Forelimb muscle (tissue), 1 donor: ENCODE data around the gene THBS4. TPM values are rescaled to one million over a fixed set of nuclear protein-coding genes. Genes with fewer than 3 reads are reported as not detected.
A peak's percentile ranks its signal among the peaks of the same experiment; 100 is the strongest.
"Not testable (repeated sequence)": the region's sequence is repeated elsewhere in the genome, so short reads cannot be mapped to it uniquely, and the experiment has no call there.

ENCODE experiments used
- DNase-seq: peaks from one replicate; pipeline ENCODE4 v3.0.0-alpha.2; 2013; ENCODE audit warnings: low read depth
- polyA plus RNA-seq: library from polyadenylated mRNA; unstranded; fragments of 120-200 nt; gene quantifications from one replicate; pipeline ENCODE4 v1.2.1, GENCODE V29; 2013; ENCODE audit not compliant: insufficient read length

The THBS4 gene
- polyA plus RNA-seq, 1 donor, result 198 TPM

DNA sequence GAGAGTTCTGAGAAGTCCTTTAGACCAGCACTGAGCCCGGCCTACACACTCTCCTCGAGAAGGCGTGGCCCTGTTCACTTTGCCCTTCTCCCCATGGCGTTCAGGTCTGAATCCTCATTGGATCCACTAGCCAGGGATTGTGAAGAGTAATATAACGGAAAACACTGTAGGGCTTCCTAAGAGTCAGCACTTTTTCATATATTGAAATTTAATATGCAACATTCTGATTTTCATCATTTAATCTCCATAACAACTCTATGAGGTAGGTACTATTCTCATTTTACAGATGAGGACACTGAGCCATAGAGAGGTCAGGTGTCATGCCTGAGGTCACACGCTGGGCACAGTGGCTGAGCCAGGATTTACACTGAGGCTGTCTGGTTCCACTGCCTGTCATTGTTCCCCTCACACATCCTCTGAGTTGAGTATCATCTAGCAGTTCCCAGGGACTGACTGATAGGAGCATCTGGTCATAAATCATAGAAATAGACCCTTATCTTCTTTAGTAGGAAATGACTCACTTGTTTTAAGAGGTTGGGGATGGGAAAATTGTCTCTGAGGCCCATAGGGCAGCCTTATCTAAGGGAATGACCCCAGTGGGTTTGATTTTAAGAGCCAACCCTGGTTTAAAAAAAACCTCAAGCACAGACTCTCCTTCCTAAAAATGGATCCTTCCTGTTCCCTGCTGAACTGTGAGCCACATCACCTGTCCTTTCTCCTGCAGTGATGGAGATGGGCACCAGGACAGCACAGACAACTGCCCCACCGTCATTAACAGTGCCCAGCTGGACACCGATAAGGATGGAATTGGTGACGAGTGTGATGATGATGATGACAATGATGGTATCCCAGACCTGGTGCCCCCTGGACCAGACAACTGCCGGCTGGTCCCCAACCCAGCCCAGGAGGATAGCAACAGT, 41.2 kb downstream of the THBS4 start:
- no peak for DNase-seq

DNA sequence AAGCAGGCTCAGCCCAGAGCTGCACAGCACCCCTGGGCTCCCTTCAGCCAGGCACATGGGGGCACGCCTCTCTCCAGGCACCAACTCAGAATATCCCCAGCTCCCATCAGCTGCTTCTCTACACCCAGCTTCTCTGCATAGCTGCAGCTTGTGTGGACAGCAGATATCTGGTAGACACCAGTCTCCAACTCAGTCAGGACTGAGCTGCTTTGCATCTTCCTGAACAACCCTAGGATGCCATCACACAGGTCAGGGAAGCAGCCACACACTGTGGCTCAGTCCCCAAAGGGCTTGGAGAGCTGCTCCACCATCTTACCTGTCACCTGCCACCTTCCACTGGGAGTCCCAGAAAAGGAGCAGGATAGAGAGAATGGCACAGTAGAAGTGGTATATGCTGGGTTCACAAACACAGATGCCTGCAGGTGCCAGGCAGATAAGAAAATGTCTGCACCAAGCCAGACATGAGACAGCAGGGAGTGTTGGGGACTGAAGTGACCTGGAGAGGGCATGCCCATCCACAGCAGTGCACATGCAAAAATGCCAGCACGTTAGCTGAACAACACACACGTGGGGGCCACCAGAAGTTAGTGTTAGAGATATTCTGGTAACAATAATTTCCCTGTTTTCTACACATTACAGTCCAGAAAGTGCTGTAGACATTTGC, 42.0 kb downstream of the THBS4 start:
- DNase-seq, result no peak

DNA sequence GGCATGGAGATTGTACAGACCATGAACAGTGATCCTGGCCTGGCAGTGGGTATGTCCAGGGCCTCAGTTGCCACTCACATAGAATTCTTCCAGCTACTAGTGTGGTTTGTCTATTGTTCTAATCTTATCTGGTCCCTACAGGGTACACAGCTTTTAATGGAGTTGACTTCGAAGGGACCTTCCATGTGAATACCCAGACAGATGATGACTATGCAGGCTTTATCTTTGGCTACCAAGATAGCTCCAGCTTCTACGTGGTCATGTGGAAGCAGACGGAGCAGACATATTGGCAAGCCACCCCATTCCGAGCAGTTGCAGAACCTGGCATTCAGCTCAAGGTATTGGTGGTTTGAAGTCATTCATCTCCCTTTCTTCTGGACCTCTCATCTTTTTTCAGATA, 43.8 kb downstream of the THBS4 start:
- DNase-seq, result no peak

DNA sequence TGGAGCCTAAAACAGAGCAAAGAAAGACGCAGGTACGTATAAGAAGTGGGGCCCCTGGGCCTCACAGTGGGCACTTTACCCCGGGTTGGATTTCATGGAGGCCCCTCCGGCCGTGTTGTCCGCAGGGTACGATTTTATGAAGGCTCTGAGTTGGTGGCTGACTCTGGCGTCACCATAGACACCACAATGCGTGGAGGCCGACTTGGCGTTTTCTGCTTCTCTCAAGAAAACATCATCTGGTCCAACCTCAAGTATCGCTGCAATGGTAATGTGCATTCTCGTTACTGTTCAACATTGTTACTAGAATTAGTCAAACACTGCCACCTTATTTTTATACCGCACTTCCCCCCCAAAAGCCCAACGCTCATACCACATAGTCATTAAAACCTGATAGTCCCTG, 47.1 kb downstream of the THBS4 start:
- DNase-seq, result no peak

DNA sequence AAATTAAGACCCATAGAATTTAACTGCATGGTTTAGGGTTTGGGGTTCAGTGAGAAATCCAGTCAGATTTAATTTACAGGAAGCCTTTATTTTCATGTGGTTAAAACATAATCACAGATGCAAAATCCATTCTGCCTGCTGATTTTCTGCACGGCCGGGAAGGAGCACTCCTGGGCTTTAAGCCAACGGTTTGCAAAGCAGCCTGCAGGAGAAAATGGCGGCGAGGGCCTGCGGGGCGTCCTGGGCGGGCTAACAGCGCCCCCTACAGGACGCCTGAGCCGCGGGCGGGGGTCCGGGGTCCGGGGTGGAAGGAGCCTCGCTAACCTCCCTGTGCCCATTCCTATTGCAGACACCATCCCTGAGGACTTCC, 47.6 kb downstream of the THBS4 start:
- DNase-seq, result peak; percentile 70

DNA sequence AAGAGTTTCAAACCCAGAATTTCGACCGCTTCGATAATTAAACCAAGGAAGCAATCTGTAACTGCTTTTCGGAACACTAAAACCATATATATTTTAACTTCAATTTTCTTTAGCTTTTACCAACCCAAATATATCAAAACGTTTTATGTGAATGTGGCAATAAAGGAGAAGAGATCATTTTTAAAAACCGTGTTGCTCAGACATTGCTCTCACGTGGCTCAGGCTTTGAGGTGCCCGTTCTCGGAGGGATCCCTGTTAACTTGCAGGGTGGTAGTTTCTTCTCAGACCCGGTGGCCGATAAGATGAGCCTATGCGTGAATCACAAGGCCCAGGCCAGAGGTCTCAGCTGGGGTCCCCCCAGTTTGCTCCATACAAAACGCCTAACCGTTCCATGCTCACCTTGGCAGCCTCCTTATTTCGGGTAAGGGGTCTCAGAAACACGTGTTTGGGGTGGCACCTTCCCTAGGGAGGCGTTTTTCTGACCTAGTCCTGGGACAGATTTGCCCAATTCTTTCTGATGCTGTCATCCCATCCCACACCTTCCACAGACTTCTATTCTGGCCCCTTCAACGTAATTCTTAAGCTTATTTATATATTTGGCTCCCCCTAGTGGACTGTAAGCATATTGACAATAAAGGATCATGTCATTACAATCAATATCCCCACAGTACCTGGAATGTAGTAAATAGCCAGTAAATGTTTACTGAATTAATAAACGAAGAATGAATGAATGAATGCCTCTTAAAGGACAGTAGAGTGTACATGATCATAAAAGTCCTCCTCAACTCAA, 48.1 kb downstream of the THBS4 start:
- DNase-seq, result peak; percentile 40

DNA sequence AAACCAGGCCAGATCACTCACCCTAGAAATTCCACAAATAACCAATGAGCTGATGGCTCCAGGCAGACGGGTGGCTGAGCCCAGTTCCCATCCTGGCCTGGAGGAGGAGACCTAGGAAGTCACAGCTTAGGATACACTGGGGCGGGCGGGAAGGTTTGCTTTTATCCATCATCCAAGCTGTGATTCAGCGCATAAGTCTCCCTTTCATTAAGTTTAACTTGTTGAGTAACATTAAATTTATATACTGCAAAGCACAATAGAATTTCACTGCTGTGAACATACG, 55.7 kb downstream of the THBS4 start:
- DNase-seq, result no peak

DNA sequence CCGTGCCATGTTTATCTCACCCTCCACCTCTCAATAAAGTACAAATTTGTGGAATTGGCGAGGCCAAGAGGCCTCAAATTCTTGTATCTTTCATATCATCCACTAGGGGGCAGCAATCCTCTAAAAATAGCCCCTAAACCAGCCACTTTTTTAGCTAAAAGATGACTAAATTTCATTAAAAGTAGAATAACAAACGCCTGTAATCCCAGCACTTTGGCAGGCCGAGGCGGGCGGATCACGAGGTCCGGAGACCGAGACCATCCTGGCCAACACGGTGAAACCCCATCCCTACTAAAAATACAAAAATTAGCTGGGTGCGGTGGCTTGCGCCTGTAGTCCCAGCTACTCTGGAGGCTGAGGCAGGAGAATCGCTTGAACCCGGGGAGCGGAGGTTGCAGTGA, 56.6 kb downstream of the THBS4 start:
- DNase-seq, result not testable (repeated sequence)

DNA sequence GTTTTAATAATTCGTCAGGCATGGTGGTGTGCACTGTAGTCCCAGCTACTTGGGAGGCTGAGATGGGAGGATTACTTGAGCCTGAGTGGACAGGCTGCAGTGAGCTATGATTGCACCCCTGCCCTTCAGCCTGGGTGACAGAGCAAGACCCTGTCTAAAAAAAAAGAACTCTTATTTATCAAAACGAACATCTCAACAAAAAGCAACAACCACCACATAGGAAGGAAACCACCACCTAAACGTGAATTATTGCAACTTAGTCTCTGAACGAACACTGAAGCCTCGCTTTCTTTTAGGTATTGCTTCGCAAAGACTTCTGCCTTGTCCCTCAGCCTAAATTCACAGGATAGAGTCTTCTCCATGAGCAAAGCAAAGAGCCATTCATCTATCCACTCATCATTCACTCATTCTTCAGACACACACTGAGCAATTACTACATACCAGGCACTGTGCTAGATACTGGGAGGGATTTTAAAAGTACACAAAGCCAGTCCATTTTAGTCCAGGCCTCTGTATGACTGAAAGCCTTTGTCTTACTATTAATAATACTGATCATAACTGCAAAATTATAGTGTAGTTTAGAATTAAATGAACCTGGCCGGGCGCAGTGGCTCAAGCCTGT, 57.4 kb downstream of the THBS4 start:
- no peak for DNase-seq

DNA sequence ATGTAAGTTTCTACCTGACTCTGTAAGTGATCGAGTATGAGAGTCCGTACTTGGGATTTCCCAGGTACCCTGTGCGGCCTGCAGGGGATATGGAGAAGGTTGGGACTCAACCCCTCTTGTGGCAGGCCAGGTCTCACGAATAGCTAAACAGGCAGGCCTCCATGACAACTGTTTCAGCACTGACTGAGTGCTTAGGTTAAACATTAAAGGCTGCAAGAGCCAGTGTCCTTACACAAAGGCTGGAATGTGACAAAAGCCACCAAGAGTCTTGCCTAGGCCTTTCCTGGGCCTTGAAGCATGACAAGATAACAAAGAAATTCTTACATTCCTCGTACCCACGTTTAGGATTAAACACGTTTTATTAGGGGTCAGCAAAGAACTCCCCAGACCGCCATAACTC, 58.6 kb downstream of the THBS4 start:
- no peak for DNase-seq

DNA sequence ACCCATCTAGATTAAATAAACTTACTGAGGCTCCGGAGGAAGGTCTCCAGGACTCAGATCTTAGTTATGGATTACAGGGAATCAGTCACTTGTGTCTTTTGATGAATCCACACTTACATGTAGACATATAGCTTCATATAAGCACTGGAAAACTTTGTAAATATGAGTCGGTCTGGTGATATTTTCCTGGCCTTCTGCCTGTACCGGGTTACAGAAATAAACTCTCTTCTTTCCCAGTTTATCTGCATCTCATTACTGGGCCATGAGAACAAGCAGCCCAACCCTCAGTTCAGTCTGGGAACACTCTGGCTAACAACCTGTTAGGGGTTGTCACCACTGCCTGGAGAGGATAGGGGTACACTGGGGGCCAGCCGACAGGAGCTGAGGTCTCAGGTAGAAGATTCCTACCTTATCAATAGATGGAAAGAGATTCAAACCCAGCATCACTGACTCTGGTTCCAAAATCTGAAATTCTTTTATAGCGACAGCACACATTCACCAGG, 59.1 kb downstream of the THBS4 start:
- DNase-seq, result no peak

DNA sequence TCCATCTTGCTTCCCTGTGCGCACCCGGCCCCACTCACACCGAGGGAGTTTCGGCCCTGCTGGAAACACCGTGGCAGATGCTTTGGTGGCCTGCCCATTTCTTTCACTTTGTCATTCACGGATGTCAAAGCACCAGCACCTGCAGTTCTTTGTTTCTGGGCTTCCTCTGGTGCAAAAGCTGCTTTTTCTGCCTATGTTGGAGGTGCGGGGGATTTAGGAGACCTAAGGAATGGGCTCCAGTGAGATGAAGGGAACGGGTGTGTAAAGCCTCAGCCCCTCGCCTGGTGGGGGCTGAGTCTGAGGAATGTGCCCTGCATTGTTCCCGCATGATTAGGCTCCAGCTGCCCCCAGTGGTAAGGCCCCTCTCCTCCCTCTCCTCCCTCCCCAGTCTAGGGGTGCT, 62.3 kb downstream of the THBS4 start:
- DNase-seq, result no peak

DNA sequence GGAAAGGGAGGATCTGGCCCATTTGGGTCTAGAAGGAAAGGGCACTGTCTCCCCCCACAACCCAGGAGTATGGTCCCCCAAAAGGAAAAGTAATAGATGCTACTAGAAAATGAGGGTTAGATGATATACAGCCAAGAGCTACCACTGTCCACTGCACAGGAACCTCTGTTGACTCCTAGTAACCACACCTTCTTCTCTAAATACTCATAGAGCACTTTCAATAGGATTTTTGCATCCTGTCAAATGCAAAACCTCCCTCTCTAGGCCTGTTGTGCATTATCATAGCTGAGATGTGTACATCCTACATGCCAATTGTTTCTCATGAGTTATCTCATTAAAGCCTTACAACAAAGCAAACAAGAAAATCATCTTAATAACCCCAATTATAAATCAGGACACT, 66.8 kb downstream of the THBS4 start:
- no peak for DNase-seq

DNA sequence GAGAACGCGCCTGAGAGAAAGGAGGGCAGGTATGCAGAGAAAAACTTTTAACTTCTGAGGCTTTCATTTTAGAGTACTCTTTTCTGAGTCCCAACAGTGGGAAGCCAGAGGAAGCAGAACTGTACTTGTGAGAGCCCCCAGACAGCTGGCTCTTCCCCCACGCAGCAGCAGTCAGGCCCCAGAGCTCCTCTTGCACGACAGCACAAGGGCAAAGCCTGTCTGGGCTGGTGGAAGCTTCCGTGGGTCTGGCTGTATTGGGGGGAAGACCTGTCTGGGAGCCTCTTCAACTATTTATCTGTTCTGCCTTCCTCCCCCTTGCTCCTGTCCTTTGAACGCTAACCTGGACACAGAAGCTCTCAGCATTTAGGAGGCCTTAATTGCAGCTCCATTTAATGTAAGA, 68.2 kb downstream of the THBS4 start:
- DNase-seq, result no peak

DNA sequence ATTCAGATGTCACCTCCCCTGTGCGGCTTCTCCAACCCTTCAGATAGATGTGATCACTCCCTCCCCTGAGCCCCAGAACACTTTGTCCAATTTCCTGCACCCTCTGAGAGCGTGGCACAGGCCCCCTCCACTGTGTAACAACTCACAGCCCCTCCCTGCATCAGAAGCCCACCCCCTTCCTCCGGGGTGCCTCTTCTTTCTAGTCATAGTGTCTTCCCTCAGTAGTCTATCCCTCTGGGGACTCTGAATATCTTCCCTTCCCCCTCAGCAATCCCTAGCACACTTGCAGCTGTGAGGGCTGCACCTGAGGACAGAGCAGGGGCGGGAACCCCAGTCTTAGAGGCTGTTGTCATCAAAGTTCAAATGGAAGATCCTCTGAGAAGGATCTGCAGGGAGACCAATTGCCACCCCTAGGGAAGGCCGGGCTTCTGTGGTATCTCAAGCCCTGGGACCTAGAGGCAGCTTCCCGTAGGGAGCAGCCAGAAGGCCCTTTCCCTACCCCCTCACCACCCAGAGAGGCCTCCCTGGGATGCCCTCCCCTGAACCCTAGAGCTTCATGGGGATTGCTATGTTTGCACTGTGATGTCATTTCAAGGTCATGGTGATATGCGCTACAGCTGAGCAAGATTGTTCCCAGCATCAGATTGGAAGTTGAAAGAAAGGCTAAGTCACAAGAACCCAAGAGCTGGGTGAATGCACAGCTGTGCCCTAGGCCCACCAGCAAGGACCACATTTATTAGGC, 70.7 kb downstream of the THBS4 start:
- no peak for DNase-seq

DNA sequence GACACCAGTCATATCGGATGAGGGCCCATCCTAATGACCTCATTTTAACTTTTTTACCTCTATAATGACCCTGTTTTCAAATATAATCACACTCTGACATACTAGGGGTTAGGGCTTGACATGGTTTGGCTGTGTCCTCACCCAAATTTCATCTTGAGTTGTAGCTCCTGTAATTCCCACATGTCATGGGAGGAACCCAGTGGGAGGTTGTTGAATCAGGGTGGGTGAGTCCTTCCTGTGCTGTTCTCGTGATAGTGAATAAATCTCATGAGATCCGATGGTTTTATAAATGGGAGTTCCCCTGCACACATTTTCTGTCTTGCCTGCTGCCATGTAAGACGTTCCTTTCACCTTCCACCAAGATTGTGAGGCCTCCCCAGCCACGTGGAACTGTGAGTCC, 71.8 kb downstream of the THBS4 start:
- no peak for DNase-seq

DNA sequence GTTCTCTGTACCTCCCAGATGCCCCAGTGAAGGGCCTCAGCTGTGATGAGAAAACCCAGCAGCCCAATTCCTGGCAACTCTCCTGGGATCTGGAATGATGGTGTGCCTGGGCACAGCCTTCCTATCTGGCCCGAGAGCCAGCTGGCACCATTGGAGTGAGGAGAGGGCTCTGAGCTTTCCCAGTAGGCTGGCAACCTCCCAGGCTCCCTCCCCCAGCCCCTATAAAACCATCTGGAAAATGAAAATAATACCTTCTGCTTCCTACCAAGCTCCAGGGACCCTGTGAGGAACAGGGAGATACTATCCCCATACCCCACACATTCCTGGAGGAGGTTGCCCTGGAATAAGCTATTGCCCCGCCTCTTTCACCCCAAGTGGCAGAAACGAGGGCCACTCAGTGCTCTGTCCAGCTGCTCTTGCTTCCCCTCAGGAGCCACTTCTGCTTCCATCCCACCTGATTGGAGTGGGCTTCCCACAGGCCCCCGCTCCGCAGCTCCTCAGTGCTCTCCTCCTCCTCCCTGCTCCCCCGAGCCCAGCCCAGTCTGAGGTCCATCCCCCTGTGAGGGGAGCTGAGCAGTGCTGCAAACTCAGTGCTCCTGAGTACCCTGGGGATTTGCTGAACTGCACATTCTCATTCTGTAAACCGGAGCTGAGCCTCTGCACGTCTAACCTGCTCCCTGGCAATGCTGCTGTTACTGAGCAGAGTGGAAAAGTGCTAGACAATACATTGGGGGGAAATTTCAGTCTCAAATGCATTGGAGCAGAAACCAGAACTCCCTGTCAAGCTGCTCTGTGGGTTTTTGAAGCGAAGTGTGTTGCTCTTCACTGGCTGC, 74.7 kb downstream of the THBS4 start:
- no peak for DNase-seq

DNA sequence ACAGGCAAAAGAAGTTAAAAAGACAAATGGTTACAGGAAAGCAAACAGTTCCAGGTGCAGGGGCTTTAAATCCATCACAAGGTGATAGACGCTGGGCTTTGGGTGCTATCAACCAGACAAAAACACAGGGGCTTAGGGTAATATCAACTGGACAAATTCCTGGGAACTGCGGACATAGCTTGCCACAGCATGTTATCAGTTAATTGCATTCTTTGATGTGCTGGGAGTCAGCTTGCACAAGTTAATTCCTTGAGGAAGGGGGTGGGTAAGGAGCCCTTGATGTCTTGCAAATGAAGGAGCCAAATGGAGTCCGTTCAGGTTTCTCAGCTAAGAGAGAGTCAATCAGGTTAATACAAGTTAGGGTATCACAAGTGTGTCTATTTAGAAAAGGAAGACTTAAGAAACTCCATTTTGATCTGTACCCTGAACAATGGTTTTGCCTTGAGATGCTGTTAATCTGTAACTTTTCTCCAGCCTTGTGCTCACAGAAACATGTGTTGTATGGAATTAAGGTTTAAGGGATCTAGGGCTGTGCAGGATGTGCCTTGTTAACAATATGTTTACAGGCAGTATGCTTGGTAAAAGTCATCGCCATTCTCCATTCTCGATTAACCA, 76.3 kb downstream of the THBS4 start:
- DNase-seq, result not testable (repeated sequence)

DNA sequence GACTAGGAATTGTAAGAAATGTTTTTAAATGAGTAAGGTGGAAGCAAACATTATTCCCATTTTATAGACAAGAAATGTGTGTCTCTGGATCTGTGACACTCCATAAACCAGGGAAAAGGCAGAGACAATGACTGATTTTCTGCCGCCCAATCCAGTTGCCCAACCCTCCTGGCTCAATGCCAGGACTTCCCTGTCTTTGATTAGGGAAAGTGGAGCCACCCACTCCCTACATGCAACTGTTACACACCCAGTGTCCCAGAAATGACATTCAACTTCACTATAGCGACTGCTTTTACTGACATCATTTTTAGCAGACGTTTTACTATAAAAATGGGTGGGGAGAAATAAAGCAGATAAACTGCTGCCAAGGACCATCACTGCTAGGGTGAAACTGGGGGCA, 79.7 kb downstream of the THBS4 start:
- no peak for DNase-seq

DNA sequence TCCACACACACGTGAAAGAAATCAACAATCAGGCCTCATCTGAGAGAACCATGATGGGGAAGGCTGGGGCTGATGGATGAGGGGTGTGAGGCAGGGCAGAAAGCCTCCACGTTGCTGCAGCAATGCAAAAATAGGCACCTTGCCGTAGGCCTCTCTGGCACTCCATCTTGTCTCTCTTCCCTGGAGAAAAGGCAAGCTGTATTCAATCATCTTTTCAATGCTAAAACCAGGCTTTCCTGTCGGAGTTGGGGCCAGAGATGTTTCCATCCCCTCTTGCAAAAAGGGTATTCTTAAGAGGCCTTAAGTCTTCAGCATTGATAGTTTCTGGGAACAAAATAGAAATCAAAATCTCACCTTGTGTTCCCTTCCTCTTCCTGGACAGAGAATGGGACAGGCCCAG, 80.9 kb downstream of the THBS4 start:
- DNase-seq, result no peak
